Pons (tissue), 1 donor: ENCODE measurements around the gene PATJ.
"Not testable (repeated sequence)": the region's sequence is repeated elsewhere in the genome, so short reads cannot be mapped to it uniquely, and the experiment has no call there.

Experiments
- DNase-seq: peaks from one replicate; pipeline ENCODE4 v3.0.0-alpha.2; 2016; ENCODE audit warnings: low spot score

PATJ gene

GRCh38 chr1:62176597-62177312 is 434.5 kb downstream of the PATJ start:
- DNase-seq: no peak

GRCh38 chr1:62177621-62178020 is 435.3 kb downstream of the PATJ start:
- DNase-seq: no peak

GRCh38 chr1:62178372-62178771 is 436.1 kb downstream of the PATJ start:
- DNase-seq: no peak

- not testable (repeated sequence) for DNase-seq
These were observed 437.8 kb downstream of the PATJ start for GRCh38 chr1:62180054-62180453.

- DNase-seq: no peak
These were observed 438.4 kb downstream of the PATJ start for GRCh38 chr1:62180639-62181038.

- no peak for DNase-seq
These were observed 439.3 kb downstream of the PATJ start for GRCh38 chr1:62181532-62181931.

- not testable (repeated sequence) for DNase-seq
These were observed 439.9 kb downstream of the PATJ start for GRCh38 chr1:62182157-62182556.

GRCh38 chr1:62183164-62184020 is 441.1 kb downstream of the PATJ start:
- not testable (repeated sequence) for DNase-seq

GRCh38 chr1:62184336-62184735 is 442.1 kb downstream of the PATJ start:
- DNase-seq: no peak

- not testable (repeated sequence) for DNase-seq
These were observed 443.0 kb downstream of the PATJ start for GRCh38 chr1:62185233-62185632.

- no peak for DNase-seq
These were observed 443.4 kb downstream of the PATJ start for GRCh38 chr1:62185677-62186076.

GRCh38 chr1:62187548-62187947 is 445.3 kb downstream of the PATJ start:
- DNase-seq: no peak

- no peak for DNase-seq
These were observed 445.8 kb downstream of the PATJ start for GRCh38 chr1:62188111-62188510.

- DNase-seq: no peak
These were observed 452.6 kb downstream of the PATJ start, which contains the start of gene L1TD1 for GRCh38 chr1:62194651-62195544. Gene L1TD1 (plus strand): TSS chr1:62194849. CDS start chr1:62206629, 11,780 bp downstream.

- DNase-seq: no peak
These were observed 453.9 kb downstream of the PATJ start for GRCh38 chr1:62196086-62196690.

- DNase-seq: no peak
These were observed 455.9 kb downstream of the PATJ start for GRCh38 chr1:62198069-62198780.

- no peak for DNase-seq
These were observed 456.5 kb downstream of the PATJ start for GRCh38 chr1:62198781-62199125.

- no peak for DNase-seq
These were observed 464.9 kb downstream of the PATJ start for GRCh38 chr1:62207187-62207586.

- DNase-seq: no peak
These were observed 465.8 kb downstream of the PATJ start for GRCh38 chr1:62208087-62208486.

- no peak for DNase-seq
These were observed 466.7 kb downstream of the PATJ start for GRCh38 chr1:62208970-62209369.

- no peak for DNase-seq
These were observed 467.8 kb downstream of the PATJ start for GRCh38 chr1:62209931-62210595.
